Activated T-helper 1 cell treated with Interleukin-2 at 50 U/mL for 16 hours (primary cell): ENCODE results near the gene ISCU.
"Not testable (repeated sequence)": the region's sequence is repeated elsewhere in the genome, so short reads cannot be mapped to it uniquely, and the experiment has no call there.

Source experiments
- DNase-seq: peaks from one replicate; pipeline ENCODE4 v3.0.0-alpha.2; 2020; ENCODE audit warnings: low read depth

The ISCU gene

GRCh38 chr12:108543652-108544051, 18.7 kb upstream of the ISCU start:
- DNase-seq, result no peak

- no peak for DNase-seq
Observed at GRCh38 chr12:108547686-108548085, 14.7 kb upstream of the ISCU start.

- no peak for DNase-seq
Observed at GRCh38 chr12:108548954-108549521, 13.4 kb upstream of the ISCU start.

- no peak for DNase-seq
Observed at GRCh38 chr12:108551535-108551934, 10.9 kb upstream of the ISCU start.

- DNase-seq, result no peak
Observed at GRCh38 chr12:108553799-108554198, 8.6 kb upstream of the ISCU start.

- DNase-seq, result not testable (repeated sequence)
Observed at GRCh38 chr12:108555383-108555782, 7.0 kb upstream of the ISCU start.

- DNase-seq, result no peak
Observed at GRCh38 chr12:108559007-108559655, 3.3 kb upstream of the ISCU start.

- no peak for DNase-seq
Observed at GRCh38 chr12:108559748-108560147, 2.6 kb upstream of the ISCU start.

- no peak for DNase-seq
Observed at GRCh38 chr12:108560321-108560721, 2.1 kb upstream of the ISCU start.

- peak; percentile 58 for DNase-seq
Observed at GRCh38 chr12:108560752-108561719, 1.4 kb upstream of the ISCU start, which contains the start of gene SART3. Gene SART3 (minus strand): TSS chr12:108561173. CDS start chr12:108561154, 19 bp downstream.

- DNase-seq, result no peak
Observed at GRCh38 chr12:108561852-108562347, 496 bp upstream of the ISCU start.

- peak; percentile 72 for DNase-seq
Observed at GRCh38 chr12:108563136-108563803, 874 bp downstream of the ISCU start.

GRCh38 chr12:108563804-108564151, 1.4 kb downstream of the ISCU start:
- no peak for DNase-seq

GRCh38 chr12:108564724-108565123, 2.3 kb downstream of the ISCU start:
- DNase-seq, result no peak

- DNase-seq, result no peak
Observed at GRCh38 chr12:108565146-108565545, 2.8 kb downstream of the ISCU start.

- DNase-seq, result peak; percentile 49
Observed at GRCh38 chr12:108565976-108566375, 3.6 kb downstream of the ISCU start.

GRCh38 chr12:108566452-108566851, 4.1 kb downstream of the ISCU start:
- no peak for DNase-seq

- no peak for DNase-seq
Observed at GRCh38 chr12:108567406-108568337, 5.3 kb downstream of the ISCU start.

- DNase-seq, result peak; percentile 43
Observed at GRCh38 chr12:108568338-108569154, 6.2 kb downstream of the ISCU start.
